WI38 (cell line): Measurements from ENCODE around the gene GLT8D2.

Source experiments
- H3K4me3 ChIP-seq: 2 replicates; pipeline ENCODE4 v1.5.1; 2011; ENCODE audit warnings: low read depth, mild to moderate bottlenecking, control low read depth, low read length
- TF ChIP-seq, protein P1 (sequence below): IDR thresholded peaks from 2 replicates; pipeline ENCODE4 v1.5.1; 2012; ENCODE audit warnings: low read depth, mild to moderate bottlenecking, control low read depth, low read length

Gene GLT8D2

DNA sequence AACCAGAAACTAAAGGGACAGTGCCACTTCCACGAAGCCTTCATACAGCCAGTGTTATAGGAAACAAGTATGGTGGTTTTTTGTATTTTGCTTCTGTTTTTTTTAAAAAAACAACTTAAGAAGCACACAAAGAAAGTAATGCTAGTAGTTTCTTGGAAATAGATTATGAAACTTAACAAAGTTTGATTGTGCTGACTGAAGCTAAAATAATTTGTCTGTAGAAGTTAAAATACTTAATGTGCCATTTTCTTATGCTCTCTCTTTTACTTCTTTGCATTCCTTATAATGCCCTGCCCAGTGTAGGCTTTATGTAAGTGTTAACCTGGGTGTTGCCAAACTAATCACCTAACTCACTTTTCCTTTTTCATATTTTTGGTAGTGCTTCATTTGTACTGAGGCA, 30.8 kb upstream of the GLT8D2 start:
- TF ChIP-seq, protein P1, sequence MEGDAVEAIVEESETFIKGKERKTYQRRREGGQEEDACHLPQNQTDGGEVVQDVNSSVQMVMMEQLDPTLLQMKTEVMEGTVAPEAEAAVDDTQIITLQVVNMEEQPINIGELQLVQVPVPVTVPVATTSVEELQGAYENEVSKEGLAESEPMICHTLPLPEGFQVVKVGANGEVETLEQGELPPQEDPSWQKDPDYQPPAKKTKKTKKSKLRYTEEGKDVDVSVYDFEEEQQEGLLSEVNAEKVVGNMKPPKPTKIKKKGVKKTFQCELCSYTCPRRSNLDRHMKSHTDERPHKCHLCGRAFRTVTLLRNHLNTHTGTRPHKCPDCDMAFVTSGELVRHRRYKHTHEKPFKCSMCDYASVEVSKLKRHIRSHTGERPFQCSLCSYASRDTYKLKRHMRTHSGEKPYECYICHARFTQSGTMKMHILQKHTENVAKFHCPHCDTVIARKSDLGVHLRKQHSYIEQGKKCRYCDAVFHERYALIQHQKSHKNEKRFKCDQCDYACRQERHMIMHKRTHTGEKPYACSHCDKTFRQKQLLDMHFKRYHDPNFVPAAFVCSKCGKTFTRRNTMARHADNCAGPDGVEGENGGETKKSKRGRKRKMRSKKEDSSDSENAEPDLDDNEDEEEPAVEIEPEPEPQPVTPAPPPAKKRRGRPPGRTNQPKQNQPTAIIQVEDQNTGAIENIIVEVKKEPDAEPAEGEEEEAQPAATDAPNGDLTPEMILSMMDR: no peak
- H3K4me3 ChIP-seq: no peak overlapping the region

DNA sequence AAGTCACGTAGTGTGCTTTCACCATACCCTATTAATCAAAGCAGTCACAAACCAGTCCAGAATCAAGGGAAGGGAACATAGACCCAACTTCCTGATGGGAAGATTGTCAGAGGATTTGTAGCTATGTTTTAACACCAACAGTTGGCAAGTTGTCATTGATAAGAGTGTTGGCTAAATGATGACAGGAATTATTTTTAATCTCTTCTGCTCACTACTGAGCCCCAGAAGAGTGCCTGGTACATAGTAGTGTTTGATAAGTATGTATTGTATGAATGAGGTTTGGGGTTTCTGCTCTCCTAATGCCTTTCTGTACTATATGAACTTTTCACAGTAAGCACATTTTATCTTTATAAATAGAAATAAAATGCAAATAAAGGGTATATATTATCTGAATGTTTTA, 29.0 kb upstream of the GLT8D2 start:
- no peak overlapping the region for H3K4me3 ChIP-seq
- TF ChIP-seq, protein P1: no peak

DNA sequence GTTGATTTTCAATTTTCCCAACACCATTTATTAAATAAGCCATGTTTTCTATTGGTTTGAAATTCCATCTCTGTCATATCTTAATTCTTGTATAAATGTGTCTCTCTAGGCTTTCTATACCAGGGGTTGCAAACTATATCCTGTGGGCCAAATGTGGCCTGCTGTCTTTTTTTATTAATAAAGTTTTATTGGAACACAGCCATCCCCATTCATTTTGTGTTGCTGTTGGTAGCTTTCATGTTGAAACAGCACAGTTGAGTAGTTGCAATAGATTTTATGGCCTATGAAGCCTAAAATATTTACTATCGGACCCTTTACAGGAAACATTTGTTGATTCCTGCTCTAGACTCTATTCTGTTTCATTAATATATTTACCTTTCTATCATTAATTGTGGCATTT, 23.7 kb upstream of the GLT8D2 start:
- H3K4me3 ChIP-seq: no peak overlapping the region
- TF ChIP-seq, protein P1: no peak

DNA sequence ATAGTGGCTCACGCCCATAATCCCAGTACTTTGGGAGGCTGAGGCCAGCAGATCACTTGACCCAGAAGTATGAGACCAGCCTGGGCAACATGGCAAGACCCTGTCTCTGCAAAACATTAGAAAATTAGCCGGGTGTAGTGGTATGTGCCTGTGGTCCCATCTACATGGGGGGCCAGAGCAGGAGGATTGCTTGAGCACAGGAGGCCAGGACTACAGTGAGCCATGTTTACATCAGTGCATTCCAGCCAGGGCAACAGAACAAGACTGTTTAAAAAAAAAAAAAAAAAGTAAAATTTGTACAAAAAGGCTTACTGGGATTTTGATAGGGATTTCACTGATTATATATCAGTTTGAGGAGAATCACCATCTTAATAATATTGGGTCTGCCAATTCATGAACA, 22.1 kb upstream of the GLT8D2 start:
- TF ChIP-seq, protein P1: no peak
- no peak overlapping the region for H3K4me3 ChIP-seq

DNA sequence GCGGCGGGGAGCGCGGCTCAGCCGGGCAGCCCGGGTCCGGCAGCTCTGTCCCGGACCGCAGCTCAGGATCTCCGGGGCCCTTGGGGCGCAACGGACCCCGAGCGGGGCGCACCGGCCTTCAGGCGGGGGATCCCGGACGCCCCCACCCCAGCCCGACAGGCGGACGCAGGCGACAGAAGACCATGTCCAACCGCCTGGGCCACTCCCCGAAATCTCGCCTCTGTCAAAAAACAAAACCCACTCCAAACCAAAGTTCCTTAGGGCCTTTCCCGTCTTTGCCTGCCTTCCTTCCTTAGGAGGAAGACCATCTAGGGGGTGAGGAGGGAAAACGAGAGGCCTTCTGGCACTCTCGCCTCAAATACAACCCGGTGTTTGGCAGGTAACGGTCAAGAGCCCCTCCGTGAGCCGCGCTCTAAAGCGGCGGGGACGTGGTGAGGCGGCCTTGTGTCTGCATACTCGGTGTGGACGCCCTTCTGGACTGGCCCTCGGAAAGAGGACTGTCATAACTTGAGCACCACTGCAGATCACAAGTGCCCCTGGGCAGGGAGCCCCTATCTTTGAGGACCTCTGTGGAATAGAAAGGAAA, 14.9 kb upstream of the GLT8D2 start:
- peak overlapping the region; percentile 98 for H3K4me3 ChIP-seq
- TF ChIP-seq, protein P1: no peak

DNA sequence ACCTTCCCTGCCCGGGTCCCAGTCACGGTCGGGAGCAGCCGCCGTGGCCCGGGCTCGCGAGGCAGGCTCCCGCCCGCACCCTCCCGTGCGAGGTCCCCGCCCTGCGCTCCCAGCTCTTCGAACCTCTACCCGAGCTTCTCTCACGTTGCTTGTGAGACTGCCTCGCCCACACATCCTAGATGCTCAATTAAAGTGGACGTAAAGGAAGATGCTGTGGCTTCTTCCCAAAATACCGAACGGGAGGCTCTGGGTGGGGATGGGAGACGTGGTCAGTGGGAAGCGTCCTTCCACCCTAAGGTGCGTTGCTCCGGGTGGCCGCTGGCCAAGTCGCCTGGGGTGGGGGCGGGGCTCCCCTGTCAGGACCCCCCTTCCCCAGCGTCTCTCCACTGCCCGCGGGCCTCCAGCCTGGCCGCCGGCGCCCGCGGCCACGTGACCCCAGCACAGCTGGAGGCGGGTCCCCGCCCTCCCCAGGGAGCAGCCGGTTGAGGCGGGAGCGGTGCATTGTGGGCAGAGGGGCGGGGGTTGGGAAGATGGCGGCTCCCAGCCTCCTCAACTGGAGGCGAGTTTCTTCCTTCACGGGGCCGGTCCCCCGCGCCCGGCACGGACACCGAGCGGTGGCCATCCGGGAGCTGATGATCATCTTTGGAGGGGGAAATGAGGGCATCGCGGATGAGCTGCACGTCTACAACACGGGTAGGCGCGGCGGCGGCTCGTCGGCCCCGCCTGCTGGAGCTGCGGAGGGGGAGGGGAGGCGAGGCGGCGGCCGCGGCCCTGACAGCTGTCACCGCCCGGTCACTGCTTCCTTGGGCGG, 14.2 kb upstream of the GLT8D2 start, which contains the start of gene HCFC2:
Gene HCFC2 (plus strand): TSS at position 501 of the 811 bp plus-strand sequence. CDS start 30 bp downstream, at position 531.
- TF ChIP-seq, protein P1: no peak

DNA sequence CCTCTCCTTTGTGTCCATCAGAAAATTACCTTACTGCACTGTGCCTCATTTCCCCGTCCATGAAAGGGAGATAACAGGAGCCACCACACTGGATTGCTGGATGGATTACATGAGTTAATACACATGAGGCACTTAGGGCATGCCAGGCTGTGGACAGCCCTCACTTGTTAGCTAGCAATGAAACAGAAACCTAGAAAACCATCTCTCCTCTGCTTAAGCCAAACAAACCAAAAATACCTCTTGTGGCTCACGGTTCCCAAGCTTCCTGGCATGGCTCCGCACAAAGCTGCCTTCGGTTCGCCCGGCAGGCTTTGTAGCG, 13.7 kb upstream of the GLT8D2 start:
- TF ChIP-seq, protein P1: no peak
- H3K4me3 ChIP-seq: peak overlapping the region; percentile 98

More for the DNA sequence above, 14.2 kb upstream of the GLT8D2 start, which contains the start of gene HCFC2:
- peak within 1 kb of the TSS; percentile 98 for H3K4me3 ChIP-seq
